Endometrium (tissue), 2 donors: ENCODE data around the gene STARD4.

Experiments used
- FAIRE-seq: peaks from 2 replicates; lab custom pipeline; 2012; peaks lifted over from hg19 to GRCh38; lab: Jason Lieb, UNC
- donor health status: control.
- donor health status: control.

Gene STARD4

GRCh38 chr5:111528056-111528455 lies 15.7 kb upstream of the STARD4 start:
- peak; percentile 70 for FAIRE-seq

DNA sequence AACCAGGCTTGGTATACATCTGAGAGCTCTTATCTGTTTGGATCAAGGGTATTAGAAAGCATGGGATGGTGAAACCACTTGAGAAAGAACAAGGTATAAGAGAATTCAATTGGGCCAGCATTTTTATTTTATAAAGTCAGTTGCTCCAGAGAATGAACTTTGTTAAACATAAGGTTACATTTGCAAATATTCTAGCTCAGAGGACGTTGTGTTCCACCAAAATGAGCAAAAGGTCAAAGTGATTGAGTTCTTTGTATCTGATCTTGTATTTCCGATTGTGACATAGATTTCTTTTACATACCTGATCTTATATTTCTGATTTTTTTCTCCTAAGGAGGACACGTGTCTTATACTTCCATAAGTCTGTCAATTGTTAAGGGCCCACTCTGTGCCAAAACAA lies 8.6 kb upstream of the STARD4 start:
- FAIRE-seq, result no peak

GRCh38 chr5:111518777-111519176 lies 6.4 kb upstream of the STARD4 start:
- FAIRE-seq, result no peak

- FAIRE-seq, result no peak
Measured at GRCh38 chr5:111517853-111518501, 5.6 kb upstream of the STARD4 start.

DNA sequence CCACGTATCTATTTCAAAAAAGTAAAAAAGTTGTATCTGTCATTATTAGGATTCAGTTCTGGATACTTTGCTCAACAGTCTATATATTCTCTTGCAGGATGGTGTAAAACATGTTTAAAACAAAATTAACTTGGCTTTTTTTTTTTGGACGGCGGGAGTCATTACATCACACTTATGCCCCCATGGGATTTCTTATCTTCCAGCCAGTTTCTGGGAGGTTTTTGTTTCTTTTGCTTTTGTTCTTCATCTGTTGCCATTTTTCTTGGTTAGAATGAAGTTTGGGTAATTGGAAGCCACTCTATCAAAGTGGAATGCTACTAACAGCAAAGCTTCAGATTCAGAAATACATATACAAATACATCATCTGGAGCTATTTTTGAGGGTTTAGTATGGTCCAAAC lies 1.8 kb upstream of the STARD4 start:
- no peak for FAIRE-seq

- FAIRE-seq, result no peak
Measured at GRCh38 chr5:111513131-111513520, 791 bp upstream of the STARD4 start.

- FAIRE-seq, result no peak
Measured at GRCh38 chr5:111511831-111512374, 432 bp downstream of the STARD4 start.

- no peak for FAIRE-seq
Measured at GRCh38 chr5:111511174-111511830, 1.0 kb downstream of the STARD4 start.

GRCh38 chr5:111509119-111509518 lies 3.2 kb downstream of the STARD4 start:
- no peak for FAIRE-seq

DNA sequence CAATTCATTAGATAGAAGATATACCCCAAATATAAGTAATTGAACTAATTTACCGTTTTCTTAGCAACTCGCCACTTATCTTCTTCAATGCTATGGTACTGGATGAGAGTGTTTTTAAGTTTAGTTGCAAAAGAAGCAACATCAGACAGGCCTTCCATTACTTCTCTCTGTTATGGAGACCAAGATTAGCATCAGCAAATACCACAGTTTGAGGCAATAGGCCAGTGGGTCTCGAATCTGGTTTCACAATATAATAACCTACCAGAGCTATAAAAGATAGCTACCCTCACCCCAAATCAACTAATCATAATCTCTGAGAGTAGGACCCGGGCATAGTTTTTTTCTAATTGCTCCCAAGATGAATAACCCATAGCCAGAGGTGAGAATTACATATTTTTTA lies 5.1 kb downstream of the STARD4 start:
- FAIRE-seq, result no peak

DNA sequence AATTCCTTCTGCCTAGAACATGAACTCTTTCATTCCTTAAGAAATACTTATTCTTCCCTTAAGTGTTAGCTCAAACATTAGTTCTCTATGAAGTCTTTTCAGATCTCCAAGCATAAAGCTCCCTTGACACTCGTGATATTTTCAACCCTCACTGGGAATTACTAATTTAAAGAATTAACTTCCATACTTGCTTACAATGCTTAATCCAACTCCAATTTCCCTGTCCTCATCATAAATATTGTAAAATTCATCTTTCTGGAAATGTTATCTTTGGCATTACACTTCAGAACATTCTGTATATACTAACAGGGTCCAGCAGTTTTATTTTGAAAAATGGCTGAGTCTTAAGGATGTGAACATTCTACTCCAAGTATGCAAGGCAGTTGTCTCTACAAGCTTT lies 7.2 kb downstream of the STARD4 start:
- FAIRE-seq, result no peak

DNA sequence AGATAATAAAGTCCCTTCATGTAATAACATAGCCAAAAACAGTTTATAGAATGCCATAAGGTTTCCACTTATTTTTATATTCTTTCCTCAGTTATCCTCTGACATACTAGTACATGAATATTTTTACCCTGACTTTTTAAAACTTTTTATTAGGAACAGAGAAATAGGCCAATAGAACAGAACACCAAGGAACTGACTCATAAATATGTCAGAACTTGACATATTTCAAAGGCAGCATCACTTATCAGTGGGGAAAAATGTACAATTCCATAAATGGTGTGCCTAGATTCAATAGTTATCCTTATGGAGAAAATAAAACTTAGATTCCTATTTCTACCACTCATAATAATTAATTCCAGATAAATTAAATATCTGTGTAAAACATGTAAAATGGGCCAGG lies 9.4 kb downstream of the STARD4 start:
- FAIRE-seq, result no peak

DNA sequence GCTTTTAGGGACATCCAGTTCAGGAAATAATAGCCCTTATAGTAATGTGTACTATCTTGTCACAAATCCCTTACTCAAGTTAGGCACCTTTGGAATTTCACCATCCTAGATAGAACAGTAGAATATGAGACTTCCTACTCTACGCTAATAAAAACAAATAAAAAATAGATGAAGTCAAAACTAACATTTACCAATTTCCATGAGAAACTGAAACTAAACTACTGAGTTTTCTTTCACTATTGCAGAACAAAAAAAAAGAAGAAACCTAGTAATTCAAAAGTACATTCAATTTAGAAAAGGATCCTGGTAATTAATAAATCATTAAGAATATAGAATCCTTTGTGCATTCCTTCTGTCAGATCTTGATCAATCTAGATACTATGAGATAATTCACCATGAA lies 14.0 kb downstream of the STARD4 start:
- no peak for FAIRE-seq

GRCh38 chr5:111495159-111495558 lies 17.2 kb downstream of the STARD4 start:
- no peak for FAIRE-seq

- no peak for FAIRE-seq
Measured at GRCh38 chr5:111494355-111494999, 17.9 kb downstream of the STARD4 start.

GRCh38 chr5:111493031-111493430 lies 19.3 kb downstream of the STARD4 start:
- no peak for FAIRE-seq

DNA sequence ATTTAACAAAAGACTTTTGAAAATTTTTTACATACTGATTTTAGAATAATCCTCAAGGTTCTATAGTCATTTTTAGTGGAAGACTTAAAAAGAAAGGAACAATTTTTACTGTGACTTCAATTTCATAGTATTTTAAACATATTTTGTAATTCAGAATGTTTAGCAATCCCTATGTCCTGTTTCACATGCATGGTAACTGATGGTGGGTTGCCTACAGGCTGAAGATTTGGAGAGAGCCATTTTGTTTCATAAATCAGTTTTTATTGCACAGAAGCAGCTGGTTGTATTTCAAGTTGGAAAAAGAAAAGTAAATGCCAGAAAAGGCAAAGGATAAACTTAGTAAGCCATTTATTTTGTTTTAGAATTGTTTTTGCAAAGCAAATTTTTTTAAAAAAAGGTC lies 24.0 kb downstream of the STARD4 start:
- no peak for FAIRE-seq

GRCh38 chr5:111486926-111487325 lies 25.4 kb downstream of the STARD4 start:
- no peak for FAIRE-seq

DNA sequence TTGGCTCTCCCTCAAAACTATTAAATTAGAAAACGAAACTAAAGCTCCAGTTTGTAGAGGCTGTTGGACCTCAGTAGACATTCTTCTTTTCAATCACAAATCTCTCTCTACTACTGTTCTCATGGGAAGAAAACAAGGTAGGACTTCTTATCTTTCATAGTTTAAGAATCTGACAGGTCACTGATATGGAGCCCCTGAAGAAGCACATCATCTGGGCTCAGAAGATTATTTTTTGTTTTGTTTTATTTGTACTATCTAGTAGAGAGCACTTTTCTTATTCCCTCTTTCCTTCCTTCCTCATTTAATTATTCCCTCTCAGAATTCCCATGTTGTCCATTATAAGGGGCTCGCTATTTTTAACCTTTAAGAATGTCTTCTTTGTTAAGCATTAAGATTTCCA lies 26.3 kb downstream of the STARD4 start:
- FAIRE-seq, result no peak

- FAIRE-seq, result no peak
Measured at GRCh38 chr5:111480346-111480745, 32.0 kb downstream of the STARD4 start.

DNA sequence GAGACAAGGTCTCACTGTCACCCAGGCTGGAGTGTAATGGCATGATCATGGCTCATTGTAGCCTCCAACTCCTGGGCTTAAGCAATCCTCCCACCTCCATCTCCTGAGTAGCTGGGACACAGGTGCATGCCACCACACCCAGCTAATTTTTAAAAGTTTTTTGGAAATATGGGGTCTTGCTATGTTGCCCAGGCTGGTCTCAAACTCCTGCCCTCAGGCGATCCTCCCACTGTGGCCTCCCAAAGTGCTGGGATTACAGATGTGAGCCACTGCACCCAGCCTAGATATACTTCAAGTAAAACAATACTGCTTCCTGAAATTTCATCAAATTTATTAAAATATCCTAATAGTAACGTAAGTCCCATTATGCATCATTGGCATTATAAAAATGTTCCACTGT lies 33.4 kb downstream of the STARD4 start:
- FAIRE-seq, result no peak

DNA sequence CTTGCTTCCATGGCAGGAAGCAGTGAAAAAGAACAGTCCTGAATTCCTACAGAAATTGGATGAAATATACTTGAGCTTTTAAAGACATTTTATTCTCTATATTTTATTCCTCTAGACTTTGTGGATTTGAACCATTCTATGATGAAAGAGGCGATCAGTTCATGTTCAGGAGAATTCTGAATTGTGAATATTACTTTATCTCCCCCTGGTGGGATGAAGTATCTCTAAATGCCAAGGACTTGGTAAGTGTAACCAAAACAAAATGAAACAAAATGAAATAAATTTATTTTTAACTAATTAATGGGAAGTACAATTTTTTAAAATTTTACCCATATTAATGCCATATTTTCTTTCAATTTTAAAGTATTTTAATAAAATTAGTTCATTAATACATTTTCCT lies 34.1 kb downstream of the STARD4 start:
- FAIRE-seq, result peak; percentile 93

DNA sequence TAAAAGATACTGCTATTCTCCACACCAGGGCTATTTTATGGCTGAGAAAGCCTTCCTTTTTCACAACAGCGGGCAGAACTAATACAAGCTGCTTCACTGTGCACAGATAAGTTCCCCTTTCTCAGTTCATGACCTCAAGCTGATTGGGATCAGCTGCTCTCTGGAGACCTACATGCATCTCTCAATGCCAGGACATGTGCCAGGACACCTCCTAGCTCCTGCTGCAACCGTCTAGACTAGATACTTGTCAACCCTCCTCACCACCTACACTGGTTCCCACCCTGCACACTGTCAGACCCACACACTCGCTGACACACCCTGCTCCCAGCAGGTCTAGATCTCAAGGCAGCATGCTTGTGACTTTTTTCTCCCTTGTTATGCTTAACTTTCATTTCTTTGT lies 39.8 kb downstream of the STARD4 start:
- no peak for FAIRE-seq
